OCI-LY7 (cell line): Measurements from ENCODE around the gene KRCC1.

Experiments used
- CTCF ChIP-seq: fragments of 200-600 bp; sonication (generic); conservative IDR thresholded peaks from 2 replicates; pipeline ENCODE4 v1.5.1; 2014; ENCODE audit warnings: mild to moderate bottlenecking, antibody characterized with exemption, low read length, moderate library complexity, mixed read lengths
- EZH2phosphoT487 ChIP-seq: fragments of 200-600 bp; sonication (generic); IDR thresholded peaks from 2 replicates; pipeline ENCODE4 v1.6.1; 2018; ENCODE audit warnings: low read depth, borderline replicate concordance, mild to moderate bottlenecking, mixed run types, antibody characterized with exemption, low read length, moderate library complexity, mixed read lengths

- TF ChIP-seq CTCF (no peak), EZH2phosphoT487 (no peak)
These were observed 1.4 kb downstream of the KRCC1 start for GRCh38 chr2:88053934-88054781.
